ENCODE measurements around the gene SEL1L3. TPM values are rescaled to one million over a fixed set of nuclear protein-coding genes. Genes with fewer than 3 reads are reported as not detected.

The SEL1L3 gene
- total and polyA plus RNA-seq, 9 of the 15 experiments (the other 6 are each of a cell fraction or from before 2014, with no cell fraction given) = 10.0 to 44.3 (median 21.6) TPM

- Histone ChIP-seq H3K27me3 (ENCODE audit: control insufficient read depth in 2 of 2, insufficient read depth in 2 of 2, low read length in 2 of 2) (peaks cover 22 to 35% of the 10 kb centered on the region in 2 experiments), H3K9me3 (replicated peaks; ENCODE audit: control insufficient read depth, insufficient read depth, low read depth, low read length) (no peaks in the 10 kb centered on the region), H3K27ac (ENCODE audit: extremely low read depth, low read depth, low read length) (no peak overlapping the region), H3K4me2 (ENCODE audit: insufficient read depth, low read length) (no peak overlapping the region), H3K4me3 (no peak overlapping the region), H3K79me2 (ENCODE audit: control insufficient read depth, insufficient read depth, low read length) (no peaks in the 10 kb centered on the region), H2AFZ (ENCODE audit: low read depth, low read length) (no peak overlapping the region), H3K9me1 (ENCODE audit: control insufficient read depth, insufficient read depth, low read length) (no peaks in the 10 kb centered on the region), H3K36me3 (ENCODE audit: control insufficient read depth, insufficient read depth, low read length) (no peaks in the 10 kb centered on the region), H3K9ac (ENCODE audit: insufficient read depth in 1 of 2, low read depth in 2 of 2, low read length in 2 of 2) (no peak overlapping the region), H3K4me1 (replicated peaks in 1 of 2; ENCODE audit: control insufficient read depth in 2 of 2, insufficient read depth in 2 of 2, low read length in 2 of 2) (no peaks in the 10 kb centered on the region), H4K20me1 (replicated peaks; ENCODE audit: control insufficient read depth, insufficient read depth, low read length) (no peaks in the 10 kb centered on the region)
- intact Hi-C loops (cut with micrococcal nuclease) = no loop called here
- ChIA-PET POLR2A (interaction anchor here (1.6 kb wide), 1 partner anchor 9 kb away, joined by 4 read pairs; no protein-coding TSS in a partner anchor), CTCF (ENCODE audit: low intra/inter-chr PET ratio) (no interaction called here)
- WGBS (ENCODE audit: insufficient coverage, low coverage, missing lambda C conversion rate) = 3% methylated on average over 9 of the region's 9 CpGs
- TF ChIP-seq JUND (IDR thresholded peaks at IDR 0.05; ENCODE audit: borderline replicate concordance, low read depth, low read length) = no peak
- TF ChIP-seq JUND (tag; IDR thresholded peaks at IDR 0.05; ENCODE audit: borderline replicate concordance, low read depth, low read length) = no peak
- no peak for TF ChIP-seq RFX1 (IDR thresholded peaks at IDR 0.05)
- TF ChIP-seq, protein P1, sequence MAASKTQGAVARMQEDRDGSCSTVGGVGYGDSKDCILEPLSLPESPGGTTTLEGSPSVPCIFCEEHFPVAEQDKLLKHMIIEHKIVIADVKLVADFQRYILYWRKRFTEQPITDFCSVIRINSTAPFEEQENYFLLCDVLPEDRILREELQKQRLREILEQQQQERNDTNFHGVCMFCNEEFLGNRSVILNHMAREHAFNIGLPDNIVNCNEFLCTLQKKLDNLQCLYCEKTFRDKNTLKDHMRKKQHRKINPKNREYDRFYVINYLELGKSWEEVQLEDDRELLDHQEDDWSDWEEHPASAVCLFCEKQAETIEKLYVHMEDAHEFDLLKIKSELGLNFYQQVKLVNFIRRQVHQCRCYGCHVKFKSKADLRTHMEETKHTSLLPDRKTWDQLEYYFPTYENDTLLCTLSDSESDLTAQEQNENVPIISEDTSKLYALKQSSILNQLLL (CRISPR knock-in tag; IDR thresholded peaks at IDR 0.05; ENCODE audit: borderline replicate concordance) = no peak
- TF ChIP-seq GTF2B (IDR thresholded peaks at IDR 0.05; ENCODE audit: extremely low read depth, insufficient read length) = no peak
- no TSS peak for BruUV-seq (replicated peaks)
- ATAC-seq (no peak), DNase-seq (ENCODE audit: extremely low read depth in 1 of 4, low spot score in 3 of 4) (no peak), FAIRE-seq (no peak)
- in situ Hi-C loops (cut with MboI) = no loop called here
Observed at GRCh38 chr4:25878676-25879075, 15.9 kb upstream of the SEL1L3 start.
